Hepatocyte (in vitro differentiated cells): Measurements from ENCODE around the gene DNAJC1.

Experiments used
- EZH2 ChIP-seq: fragments of 200-600 bp; sonication (generic); IDR thresholded peaks from 2 replicates; pipeline ENCODE4 v1.6.1; 2016; ENCODE audit warnings: antibody characterized with exemption, mild to moderate bottlenecking, borderline replicate concordance
- TF ChIP-seq, protein P1 (sequence below): fragments of 200-600 bp; sonication (generic); IDR thresholded peaks from 2 replicates; pipeline ENCODE4 v1.5.1; 2016; ENCODE audit warnings: antibody characterized with exemption, mild to moderate bottlenecking; ENCODE audit not compliant: poor library complexity

DNA sequence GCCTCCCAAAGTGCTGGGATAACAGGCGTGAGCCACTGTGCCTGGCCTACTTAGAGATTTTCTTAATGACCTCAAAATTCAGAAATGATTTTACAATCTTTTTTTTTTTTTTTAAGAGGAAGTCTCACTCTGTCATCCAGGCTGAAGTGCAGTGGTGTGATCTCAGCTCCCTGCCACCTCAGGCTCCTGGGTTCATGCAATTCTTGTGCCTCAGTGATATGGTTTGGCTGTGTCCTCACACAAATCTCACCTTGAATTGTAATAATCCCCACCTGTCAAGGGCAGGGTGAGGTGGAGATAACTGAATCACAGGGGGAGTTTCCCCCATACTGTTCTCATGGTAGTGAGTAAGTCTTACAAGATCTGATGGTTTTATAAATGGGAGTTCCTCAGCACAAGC lies 159.9 kb downstream of the DNAJC1 start:
- TF ChIP-seq, protein P1, sequence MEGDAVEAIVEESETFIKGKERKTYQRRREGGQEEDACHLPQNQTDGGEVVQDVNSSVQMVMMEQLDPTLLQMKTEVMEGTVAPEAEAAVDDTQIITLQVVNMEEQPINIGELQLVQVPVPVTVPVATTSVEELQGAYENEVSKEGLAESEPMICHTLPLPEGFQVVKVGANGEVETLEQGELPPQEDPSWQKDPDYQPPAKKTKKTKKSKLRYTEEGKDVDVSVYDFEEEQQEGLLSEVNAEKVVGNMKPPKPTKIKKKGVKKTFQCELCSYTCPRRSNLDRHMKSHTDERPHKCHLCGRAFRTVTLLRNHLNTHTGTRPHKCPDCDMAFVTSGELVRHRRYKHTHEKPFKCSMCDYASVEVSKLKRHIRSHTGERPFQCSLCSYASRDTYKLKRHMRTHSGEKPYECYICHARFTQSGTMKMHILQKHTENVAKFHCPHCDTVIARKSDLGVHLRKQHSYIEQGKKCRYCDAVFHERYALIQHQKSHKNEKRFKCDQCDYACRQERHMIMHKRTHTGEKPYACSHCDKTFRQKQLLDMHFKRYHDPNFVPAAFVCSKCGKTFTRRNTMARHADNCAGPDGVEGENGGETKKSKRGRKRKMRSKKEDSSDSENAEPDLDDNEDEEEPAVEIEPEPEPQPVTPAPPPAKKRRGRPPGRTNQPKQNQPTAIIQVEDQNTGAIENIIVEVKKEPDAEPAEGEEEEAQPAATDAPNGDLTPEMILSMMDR: no peak
- TF ChIP-seq EZH2: no peak
